UCSD-AML1 (cell line): ENCODE measurements around the gene DAZAP2.

Experiments used
- DNase-seq: peaks from one replicate; lab custom pipeline; 2025; ENCODE audit not compliant: unreplicated experiment; lab: John Stamatoyannopoulos, UW

The DAZAP2 gene

GRCh38 chr12:51238510-51239334, at the start of gene DAZAP2:
Gene DAZAP2 (plus strand): TSS chr12:51238826. CDS start chr12:51238908, 82 bp downstream.
- peak; percentile 95 for DNase-seq

- no peak for DNase-seq
These were observed 48.8 kb upstream of the DAZAP2 start for GRCh38 chr12:51189790-51190355.

- DNase-seq, result no peak
These were observed 47.8 kb upstream of the DAZAP2 start for GRCh38 chr12:51190820-51191219.

GRCh38 chr12:51191516-51192283, 46.9 kb upstream of the DAZAP2 start:
- DNase-seq, result no peak

GRCh38 chr12:51192284-51192671, 46.3 kb upstream of the DAZAP2 start:
- DNase-seq, result no peak

GRCh38 chr12:51195841-51196240, 42.8 kb upstream of the DAZAP2 start:
- DNase-seq, result no peak

GRCh38 chr12:51196547-51196946, 42.1 kb upstream of the DAZAP2 start:
- no peak for DNase-seq

GRCh38 chr12:51197736-51198567, 40.7 kb upstream of the DAZAP2 start:
- no peak for DNase-seq

GRCh38 chr12:51198568-51199365, 39.9 kb upstream of the DAZAP2 start:
- no peak for DNase-seq

- no peak for DNase-seq
These were observed 39.2 kb upstream of the DAZAP2 start for GRCh38 chr12:51199366-51199945.

- no peak for DNase-seq
These were observed 38.5 kb upstream of the DAZAP2 start for GRCh38 chr12:51200156-51200555.

- DNase-seq, result no peak
These were observed 37.8 kb upstream of the DAZAP2 start for GRCh38 chr12:51200806-51201205.

- DNase-seq, result no peak
These were observed 35.9 kb upstream of the DAZAP2 start for GRCh38 chr12:51202718-51203117.

GRCh38 chr12:51205350-51205749, 33.3 kb upstream of the DAZAP2 start:
- no peak for DNase-seq

- no peak for DNase-seq
These were observed 30.5 kb upstream of the DAZAP2 start for GRCh38 chr12:51208016-51208660.

GRCh38 chr12:51209259-51209658, 29.4 kb upstream of the DAZAP2 start:
- no peak for DNase-seq

GRCh38 chr12:51210690-51211395, 27.8 kb upstream of the DAZAP2 start:
- no peak for DNase-seq

GRCh38 chr12:51214895-51215294, 23.7 kb upstream of the DAZAP2 start:
- DNase-seq, result no peak

GRCh38 chr12:51216642-51217041, 22.0 kb upstream of the DAZAP2 start:
- no peak for DNase-seq
